HG03095 (cell line): Measurements from ENCODE around the gene THRA.

Experiments
- ATAC-seq: cut with Tn5 transposase; IDR thresholded peaks from one replicate; pipeline ENCODE4 v1.9.1; 2021; ENCODE audit warnings: moderate library complexity; ENCODE audit not compliant: unreplicated experiment

The THRA gene

DNA sequence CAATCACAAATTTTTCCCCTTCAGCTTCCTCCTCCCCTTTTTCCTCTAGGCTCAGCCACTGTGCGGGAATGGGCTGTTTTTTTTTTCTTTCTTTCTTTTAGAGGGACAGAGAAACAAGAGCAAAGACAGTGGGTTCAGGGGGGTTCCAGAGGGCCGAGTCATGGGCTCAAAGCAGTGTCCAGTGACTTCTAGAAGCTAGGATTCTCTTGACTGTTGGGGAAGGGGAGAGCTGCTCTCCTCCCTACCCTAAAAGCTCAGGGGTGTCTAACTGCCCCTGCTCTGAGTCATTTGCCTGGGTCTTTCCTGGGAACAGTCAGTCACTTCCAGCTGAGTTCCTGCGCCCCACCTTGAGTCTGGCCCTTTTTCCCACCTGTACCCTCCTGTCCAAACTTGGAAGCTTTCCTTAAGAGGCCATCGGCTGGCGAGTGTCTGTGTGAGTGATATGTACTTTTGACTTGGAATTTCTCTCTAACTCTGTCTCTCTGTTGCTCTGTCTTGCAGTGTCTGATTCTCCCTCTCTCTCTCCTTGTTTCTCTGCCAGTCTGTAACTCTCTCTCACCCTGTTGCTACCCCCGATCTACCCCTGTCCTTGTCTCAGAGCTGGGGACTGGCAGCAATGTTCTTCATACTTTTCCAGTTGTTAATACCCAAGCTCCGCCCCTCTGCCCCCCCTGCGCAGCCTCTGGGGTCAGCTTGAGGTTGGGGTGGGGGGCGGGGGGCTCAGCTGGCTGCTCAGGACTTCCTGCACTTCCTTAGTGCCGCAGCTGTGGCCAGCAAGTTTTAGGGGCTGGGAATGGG lies 2.4 kb downstream of the THRA start:
- ATAC-seq: no peak

- ATAC-seq: no peak
These were observed 3.2 kb downstream of the THRA start for GRCh38 chr17:40065769-40066510.

DNA sequence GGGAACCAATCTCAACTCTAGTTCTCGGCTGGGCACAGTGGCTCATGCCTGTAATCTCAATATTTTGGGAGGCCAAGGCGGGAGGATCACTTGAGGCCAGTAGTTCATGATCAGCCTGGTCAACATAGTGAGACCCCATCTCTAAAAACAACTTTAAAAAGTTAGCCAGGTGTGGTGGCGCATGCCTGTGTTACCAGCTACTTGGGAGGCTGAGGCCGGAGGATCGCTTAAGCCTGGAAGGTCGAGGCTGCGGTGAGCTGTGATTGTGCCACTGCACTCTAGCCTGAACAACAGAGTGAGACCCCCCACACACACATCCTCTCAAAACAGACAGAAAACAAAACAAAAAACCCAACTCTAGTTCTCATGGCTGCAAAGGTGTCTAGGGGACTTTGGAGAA lies 4.9 kb downstream of the THRA start:
- ATAC-seq: no peak

DNA sequence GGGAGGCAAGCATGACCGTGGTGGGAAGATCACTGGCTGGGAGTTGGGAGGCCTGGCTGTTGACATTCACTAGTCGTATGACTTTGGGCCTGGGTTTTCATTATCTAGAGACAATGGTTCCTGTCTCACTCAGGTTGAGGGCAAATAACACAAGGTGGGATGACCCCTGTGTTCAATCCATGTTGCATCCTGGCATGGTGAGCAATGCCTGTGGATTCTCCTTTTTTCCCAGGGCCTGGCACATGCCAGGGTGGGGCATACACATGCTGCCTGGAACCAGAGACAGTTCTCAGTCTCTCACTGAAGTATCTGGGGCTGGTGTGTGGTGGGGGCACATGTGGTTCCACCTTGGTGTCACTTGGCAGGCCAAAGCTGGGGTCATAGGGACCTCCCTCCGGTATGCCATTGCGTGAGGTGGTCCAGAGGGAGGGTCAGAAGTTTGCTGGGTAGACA lies 5.4 kb downstream of the THRA start:
- ATAC-seq: no peak

DNA sequence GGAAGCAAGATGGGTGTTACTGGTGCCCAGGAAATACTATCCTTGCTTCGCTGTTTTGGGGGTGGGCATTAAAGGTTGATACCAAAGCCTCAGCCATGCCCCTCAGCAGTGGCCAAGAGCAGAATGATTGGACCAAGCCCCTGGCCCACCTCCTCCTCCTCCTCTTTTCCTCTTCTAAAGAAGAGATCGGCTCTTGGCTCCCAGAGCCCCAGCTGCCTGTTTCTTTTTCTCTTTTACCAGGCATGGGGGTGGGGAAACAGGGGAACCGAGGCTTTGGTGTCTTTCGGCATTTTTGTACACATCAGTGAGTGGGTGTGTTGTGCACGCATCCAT lies 5.8 kb downstream of the THRA start:
- ATAC-seq: no peak

DNA sequence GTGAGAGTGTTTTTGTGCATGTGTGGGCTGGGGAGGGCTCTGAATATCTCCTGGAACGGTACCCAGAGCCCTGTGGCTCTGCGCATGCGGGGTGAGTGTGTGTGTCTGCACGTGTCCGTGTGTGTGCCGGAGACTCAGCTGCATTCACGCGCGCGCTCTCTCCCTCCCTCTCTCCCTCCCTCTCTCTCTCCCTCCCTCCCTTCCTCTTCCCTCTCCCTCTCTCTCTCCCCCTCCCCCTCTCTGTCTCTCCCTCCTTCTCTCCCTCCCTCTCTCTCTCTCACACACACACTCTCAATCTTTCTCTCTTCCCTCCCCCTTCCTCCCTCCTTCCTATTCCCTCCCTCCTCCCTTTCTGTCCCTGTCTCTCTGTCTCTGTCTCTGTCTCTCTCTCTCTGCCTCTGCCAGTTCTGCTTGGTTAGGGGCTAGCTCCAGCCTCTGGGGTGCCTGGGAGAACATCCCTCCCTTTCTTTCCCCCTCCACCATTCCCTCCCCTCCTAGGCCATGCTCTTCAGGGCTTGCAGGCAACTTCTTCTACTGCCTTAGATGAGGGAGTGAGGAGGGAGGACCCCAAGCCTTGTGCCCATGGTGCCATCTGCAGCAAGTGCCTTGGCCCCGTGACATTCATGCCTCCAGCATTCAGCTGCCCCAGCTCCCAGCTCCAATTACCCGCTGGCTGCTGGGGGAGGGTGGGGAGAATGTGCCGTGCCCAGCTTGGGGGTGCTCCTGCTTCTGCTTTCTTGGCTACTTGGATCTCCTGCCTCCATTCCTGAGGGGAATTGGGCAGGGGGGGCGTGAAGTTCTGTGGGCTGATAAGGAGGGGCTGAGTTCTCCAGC lies 6.4 kb downstream of the THRA start:
- no peak for ATAC-seq

- ATAC-seq: no peak
These were observed 7.3 kb downstream of the THRA start for GRCh38 chr17:40069751-40070708.

- ATAC-seq: no peak
These were observed 8.0 kb downstream of the THRA start for GRCh38 chr17:40070709-40071312.

GRCh38 chr17:40071313-40072039 lies 8.7 kb downstream of the THRA start:
- no peak for ATAC-seq

DNA sequence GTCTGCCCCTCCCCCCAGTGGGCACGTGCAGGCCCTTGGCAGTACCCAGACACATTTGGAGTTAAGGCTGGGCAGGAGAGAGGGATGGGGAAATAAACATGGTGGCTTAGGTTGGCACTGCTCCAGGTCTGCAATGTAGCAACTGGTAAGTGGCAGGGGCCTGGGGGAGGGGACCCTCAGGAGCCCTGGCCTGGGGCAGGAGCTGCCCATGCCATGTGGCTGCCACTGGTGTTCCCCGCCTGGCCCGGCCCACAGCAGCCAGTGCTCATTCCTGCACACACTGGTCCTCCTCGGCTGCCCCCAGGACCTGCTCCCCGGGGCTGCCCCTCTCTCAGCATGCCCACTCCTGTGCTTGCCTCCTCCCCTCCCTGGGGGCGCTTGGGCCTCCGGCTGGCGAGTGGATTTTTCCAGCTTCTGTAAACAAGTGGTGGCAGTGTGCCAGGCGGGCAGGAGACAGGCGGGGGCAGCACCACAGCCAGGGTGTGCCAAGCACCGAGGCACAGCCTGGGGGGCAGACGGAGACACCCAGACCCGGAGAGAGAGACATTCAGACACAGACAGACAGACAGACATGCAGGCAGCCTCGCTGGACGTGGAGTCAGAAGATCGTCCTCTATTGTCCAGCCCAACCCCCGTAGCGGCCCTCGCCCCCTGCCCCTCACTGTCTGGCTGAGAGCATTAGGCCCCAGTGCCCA lies 9.4 kb downstream of the THRA start:
- no peak for ATAC-seq

DNA sequence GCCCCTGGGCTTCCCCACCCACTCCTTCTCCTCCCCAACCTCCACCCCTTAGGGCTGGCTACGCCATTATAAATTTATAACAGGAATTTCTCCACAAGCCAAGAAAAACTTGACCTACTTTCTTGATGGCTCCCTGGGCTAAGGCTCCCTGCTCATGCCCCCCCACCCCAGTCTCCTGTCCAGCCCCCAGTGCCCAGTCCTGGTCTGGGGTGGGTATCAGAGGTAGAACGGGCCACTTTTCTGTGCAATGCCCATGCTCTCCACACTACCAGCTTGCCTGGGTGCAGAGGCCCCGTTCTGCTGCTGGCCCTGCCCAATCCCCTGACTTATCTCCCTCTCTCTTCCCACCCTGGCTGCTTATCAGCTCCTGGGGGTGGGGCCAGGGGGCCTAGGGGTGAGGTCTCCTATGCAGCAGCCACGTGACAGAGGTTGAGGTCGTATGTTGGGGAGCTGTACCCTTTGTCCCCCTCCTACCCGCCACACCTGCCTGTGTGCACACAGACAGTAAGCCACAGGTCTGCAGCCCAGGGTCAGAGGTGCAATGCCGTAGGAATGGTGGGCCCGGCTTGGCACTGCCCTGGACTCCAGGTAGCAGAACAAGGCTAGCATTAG lies 10.1 kb downstream of the THRA start:
- ATAC-seq: no peak

DNA sequence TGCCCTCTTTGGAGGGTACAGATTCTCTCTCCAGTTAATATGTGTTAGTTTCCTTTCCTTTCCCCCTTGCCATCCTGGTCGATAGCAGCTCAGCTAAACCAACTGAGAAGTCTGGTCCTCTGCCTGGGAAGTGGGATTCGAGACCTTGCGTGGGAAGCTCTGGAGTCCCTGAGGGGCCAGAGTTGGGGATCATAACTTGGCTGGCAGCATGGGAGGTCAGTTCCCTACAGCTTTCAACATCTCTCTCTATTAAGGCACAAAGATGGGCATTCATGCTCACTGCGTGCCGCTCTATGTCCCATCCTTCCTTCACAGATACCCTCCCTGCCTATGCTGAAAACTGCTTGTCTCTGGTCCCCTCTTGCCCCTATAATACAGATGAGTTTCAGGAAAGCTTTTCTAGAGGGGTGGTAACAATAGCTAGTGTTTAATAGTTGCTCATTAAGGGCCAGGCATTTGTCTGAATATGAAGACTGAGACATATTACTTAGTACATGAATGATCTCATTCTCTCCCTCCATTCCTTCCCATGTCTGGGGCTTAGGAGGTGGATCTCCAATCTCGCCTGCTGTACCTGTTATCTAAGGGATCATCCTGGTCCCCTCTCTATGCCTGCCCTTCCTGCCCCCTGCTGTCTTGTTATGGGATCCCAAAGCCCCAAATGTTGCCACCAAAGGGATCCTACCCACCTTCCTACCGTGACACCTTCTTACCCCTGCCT lies 10.8 kb downstream of the THRA start:
- no peak for ATAC-seq

- ATAC-seq: no peak
These were observed 11.4 kb downstream of the THRA start for GRCh38 chr17:40074175-40074512.

GRCh38 chr17:40074871-40075200 lies 12.1 kb downstream of the THRA start:
- ATAC-seq: no peak

GRCh38 chr17:40075201-40075941 lies 12.6 kb downstream of the THRA start:
- ATAC-seq: no peak

GRCh38 chr17:40075942-40076498 lies 13.3 kb downstream of the THRA start:
- no peak for ATAC-seq

DNA sequence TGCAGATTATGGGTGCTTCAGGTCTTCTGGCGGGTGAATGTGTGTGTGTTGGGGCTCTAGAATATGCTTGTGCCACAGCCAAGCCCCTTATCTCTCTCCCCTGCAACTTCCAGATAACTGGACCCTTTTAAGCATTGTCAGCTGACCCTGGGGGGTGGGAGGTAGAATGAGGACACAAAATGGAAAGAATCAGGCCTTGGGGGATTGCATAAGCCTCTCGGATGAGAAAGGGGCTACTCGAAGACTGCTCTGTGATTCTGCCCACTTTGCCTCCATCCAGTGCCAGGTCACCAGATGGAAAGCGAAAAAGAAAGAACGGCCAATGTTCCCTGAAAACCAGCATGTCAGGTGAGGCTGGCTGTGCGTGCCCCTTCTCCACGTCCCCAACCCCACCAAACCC lies 13.8 kb downstream of the THRA start:
- ATAC-seq: no peak
